Measurements from ENCODE around the gene CLMP.

- TF ChIP-seq MAX (IDR thresholded peaks at IDR 0.05) (no peak), CTCF (IDR thresholded peaks at IDR 0.05; ENCODE audit: low read depth, low read length, missing input control) (no peak), NR2F2 (IDR thresholded peaks at IDR 0.05) (no peak), FOXA1 (IDR thresholded peaks at IDR 0.05) (no peak), JUND (IDR thresholded peaks at IDR 0.05) (no peak), ATF3 (IDR thresholded peaks at IDR 0.05) (no peak), RAD21 (IDR thresholded peaks at IDR 0.05) (no peak), HNF4A (conservative IDR thresholded peaks at IDR 0.05) (no peak)
- TF ChIP-seq, protein P1, sequence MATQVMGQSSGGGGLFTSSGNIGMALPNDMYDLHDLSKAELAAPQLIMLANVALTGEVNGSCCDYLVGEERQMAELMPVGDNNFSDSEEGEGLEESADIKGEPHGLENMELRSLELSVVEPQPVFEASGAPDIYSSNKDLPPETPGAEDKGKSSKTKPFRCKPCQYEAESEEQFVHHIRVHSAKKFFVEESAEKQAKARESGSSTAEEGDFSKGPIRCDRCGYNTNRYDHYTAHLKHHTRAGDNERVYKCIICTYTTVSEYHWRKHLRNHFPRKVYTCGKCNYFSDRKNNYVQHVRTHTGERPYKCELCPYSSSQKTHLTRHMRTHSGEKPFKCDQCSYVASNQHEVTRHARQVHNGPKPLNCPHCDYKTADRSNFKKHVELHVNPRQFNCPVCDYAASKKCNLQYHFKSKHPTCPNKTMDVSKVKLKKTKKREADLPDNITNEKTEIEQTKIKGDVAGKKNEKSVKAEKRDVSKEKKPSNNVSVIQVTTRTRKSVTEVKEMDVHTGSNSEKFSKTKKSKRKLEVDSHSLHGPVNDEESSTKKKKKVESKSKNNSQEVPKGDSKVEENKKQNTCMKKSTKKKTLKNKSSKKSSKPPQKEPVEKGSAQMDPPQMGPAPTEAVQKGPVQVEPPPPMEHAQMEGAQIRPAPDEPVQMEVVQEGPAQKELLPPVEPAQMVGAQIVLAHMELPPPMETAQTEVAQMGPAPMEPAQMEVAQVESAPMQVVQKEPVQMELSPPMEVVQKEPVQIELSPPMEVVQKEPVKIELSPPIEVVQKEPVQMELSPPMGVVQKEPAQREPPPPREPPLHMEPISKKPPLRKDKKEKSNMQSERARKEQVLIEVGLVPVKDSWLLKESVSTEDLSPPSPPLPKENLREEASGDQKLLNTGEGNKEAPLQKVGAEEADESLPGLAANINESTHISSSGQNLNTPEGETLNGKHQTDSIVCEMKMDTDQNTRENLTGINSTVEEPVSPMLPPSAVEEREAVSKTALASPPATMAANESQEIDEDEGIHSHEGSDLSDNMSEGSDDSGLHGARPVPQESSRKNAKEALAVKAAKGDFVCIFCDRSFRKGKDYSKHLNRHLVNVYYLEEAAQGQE (IDR thresholded peaks at IDR 0.05): no peak
Measured at GRCh38 chr11:123159183-123159857, 35.7 kb downstream of the CLMP start.
